Measurements from ENCODE around the gene APC. TPM values are rescaled to one million over a fixed set of nuclear protein-coding genes. Genes with fewer than 3 reads are reported as not detected.

The APC gene
- total RNA-seq, 2 experiments from 2014 or later = 21.8 to 22.8 TPM

DNA sequence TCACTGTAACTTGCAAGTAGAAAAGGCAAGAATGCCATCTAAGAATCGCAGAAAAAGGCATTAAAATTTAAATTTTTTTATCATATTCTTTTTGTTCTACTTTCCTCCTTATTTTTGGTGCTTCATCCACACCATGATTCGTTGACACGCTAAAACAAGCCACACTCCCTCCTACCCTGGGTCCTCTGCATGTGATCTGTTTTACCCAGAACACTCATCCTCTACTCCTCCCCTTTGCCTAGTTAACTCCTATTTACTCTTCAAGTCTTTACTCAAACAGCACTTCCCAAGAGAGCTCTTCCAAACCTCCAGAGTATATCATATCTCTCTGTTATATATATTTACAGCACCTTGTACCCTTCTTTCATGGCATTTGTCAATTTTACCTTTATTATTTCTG, 62.0 kb downstream of the APC start:
- Mint-ChIP-seq H3K36me3 (ENCODE audit: low read depth) (peaks cover 63% of the 10 kb centered on the region), H3K9me3 (no peaks in the 10 kb centered on the region), H3K4me3 (no peak overlapping the region), H3K27me3 (no peaks in the 10 kb centered on the region), H3K27ac (no peak overlapping the region), H3K4me1 (ENCODE audit: low read depth) (no peaks in the 10 kb centered on the region)
- Histone ChIP-seq H3K27ac (ENCODE audit: low read depth in 1 of 2, low read length in 2 of 2) (no peak overlapping the region), H3K4me1 (ENCODE audit: insufficient read depth, low read length) (no peaks in the 10 kb centered on the region), H3K9me3 (ENCODE audit: control insufficient read depth in 1 of 2, insufficient read depth in 1 of 2, low read length in 2 of 2) (no peaks in the 10 kb centered on the region), H3K27me3 (ENCODE audit: control insufficient read depth in 1 of 2, insufficient read depth in 2 of 2, low read length in 2 of 2) (no peaks in the 10 kb centered on the region), H3K36me3 (ENCODE audit: insufficient read depth, low read length) (peaks cover 42% of the 10 kb centered on the region), H3K4me3 (ENCODE audit: low read length) (no peak overlapping the region)
- POLR2A ChIA-PET = no interaction called here
- intact Hi-C loops (cut with DNase I, micrococcal nuclease) = no loop called here
- CTCF ChIA-PET = interaction anchor here (0.6 kb wide), 1 partner anchor 1028 kb away, joined by 4 read pairs; no protein-coding TSS in a partner anchor
- DNase-seq (no peak), ATAC-seq (ENCODE audit: poor library complexity) (no peak)
- TF ChIP-seq, protein P1, sequence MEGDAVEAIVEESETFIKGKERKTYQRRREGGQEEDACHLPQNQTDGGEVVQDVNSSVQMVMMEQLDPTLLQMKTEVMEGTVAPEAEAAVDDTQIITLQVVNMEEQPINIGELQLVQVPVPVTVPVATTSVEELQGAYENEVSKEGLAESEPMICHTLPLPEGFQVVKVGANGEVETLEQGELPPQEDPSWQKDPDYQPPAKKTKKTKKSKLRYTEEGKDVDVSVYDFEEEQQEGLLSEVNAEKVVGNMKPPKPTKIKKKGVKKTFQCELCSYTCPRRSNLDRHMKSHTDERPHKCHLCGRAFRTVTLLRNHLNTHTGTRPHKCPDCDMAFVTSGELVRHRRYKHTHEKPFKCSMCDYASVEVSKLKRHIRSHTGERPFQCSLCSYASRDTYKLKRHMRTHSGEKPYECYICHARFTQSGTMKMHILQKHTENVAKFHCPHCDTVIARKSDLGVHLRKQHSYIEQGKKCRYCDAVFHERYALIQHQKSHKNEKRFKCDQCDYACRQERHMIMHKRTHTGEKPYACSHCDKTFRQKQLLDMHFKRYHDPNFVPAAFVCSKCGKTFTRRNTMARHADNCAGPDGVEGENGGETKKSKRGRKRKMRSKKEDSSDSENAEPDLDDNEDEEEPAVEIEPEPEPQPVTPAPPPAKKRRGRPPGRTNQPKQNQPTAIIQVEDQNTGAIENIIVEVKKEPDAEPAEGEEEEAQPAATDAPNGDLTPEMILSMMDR (IDR thresholded peaks at IDR 0.05) = no peak

DNA sequence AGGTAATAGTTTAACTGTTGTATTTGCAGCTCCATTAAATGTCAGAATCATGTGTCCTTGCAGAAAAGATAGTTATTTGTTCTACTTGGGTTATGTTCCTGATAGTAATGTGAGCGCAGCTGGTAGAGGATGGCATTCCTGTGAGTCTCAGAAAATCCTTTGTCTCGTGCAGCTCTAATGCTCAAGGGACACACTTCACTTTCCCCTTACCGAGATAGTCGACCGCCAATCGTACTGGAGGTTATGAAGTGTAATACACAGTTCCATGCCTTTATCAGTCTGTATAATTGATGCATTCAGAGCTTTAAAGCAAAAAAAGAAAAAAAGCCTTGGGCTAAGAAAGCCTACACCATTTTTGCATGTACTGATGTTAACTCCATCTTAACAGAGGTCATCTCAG, 63.2 kb downstream of the APC start:
- no peaks in the 10 kb centered on the region for H3K9me3 ChIP-seq (ENCODE audit: control insufficient read depth in 1 of 2, insufficient read depth in 1 of 2, low read length in 2 of 2)
- H3K27ac ChIP-seq (ENCODE audit: low read depth in 1 of 2, low read length in 2 of 2) = no peak overlapping the region
- Mint-ChIP-seq H3K36me3 (ENCODE audit: low read depth) (peaks cover 61% of the 10 kb centered on the region), H3K4me1 (ENCODE audit: low read depth) (no peaks in the 10 kb centered on the region), H3K4me3 (no peak overlapping the region), H3K9me3 (no peaks in the 10 kb centered on the region), H3K27me3 (no peaks in the 10 kb centered on the region), H3K27ac (no peak overlapping the region)
- intact Hi-C loops (cut with DNase I, micrococcal nuclease) = no loop called here
- no peak overlapping the region for H3K4me3 ChIP-seq (ENCODE audit: low read length)
- ATAC-seq (ENCODE audit: poor library complexity) (no peak), DNase-seq (no peak)
- POLR2A ChIA-PET = no interaction called here
- peaks cover 39% of the 10 kb centered on the region for H3K36me3 ChIP-seq (ENCODE audit: insufficient read depth, low read length)
- CTCF ChIA-PET = no interaction called here
- H3K4me1 ChIP-seq (ENCODE audit: insufficient read depth, low read length) = no peaks in the 10 kb centered on the region
- TF ChIP-seq, protein P1 (IDR thresholded peaks at IDR 0.05) = no peak
- H3K27me3 ChIP-seq (ENCODE audit: control insufficient read depth in 1 of 2, insufficient read depth in 2 of 2, low read length in 2 of 2) = no peaks in the 10 kb centered on the region

DNA sequence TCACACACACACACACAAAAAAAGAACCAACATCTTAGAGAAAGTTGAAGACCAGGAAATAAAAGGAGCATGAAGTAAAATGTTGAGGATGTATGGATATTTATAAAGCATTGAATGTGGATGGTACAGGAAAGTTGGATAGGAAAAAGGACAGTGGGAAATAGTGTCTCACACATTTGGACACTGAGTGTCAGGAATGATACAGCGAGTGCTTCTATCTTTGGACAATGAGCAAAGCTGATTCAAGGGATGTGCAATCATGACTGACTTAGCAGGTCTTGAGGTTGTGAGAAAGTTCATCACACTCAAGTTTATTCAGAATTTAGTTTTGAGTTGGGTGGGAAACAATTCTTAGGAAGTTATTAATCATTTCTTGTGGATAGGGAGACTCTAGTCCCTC, 73.3 kb downstream of the APC start:
- no peaks in the 10 kb centered on the region for H3K27me3 ChIP-seq (ENCODE audit: control insufficient read depth in 1 of 2, insufficient read depth in 2 of 2, low read length in 2 of 2)
- TF ChIP-seq, protein P1 (IDR thresholded peaks at IDR 0.05) = no peak
- H3K4me1 ChIP-seq (ENCODE audit: insufficient read depth, low read length) = no peaks in the 10 kb centered on the region
- no peaks in the 10 kb centered on the region for H3K9me3 ChIP-seq (ENCODE audit: control insufficient read depth in 1 of 2, insufficient read depth in 1 of 2, low read length in 2 of 2)
- ChIA-PET POLR2A (interaction anchor here (1.0 kb wide), 1 partner anchor 50 kb away, joined by 3 read pairs; the partner anchor contains the start of gene SRP19), CTCF (interaction anchor here (0.9 kb wide), 1 partner anchor 37 kb away, joined by 3 read pairs; no protein-coding TSS in a partner anchor)
- Mint-ChIP-seq H3K4me3 (no peak overlapping the region), H3K36me3 (ENCODE audit: low read depth) (peaks cover 67% of the 10 kb centered on the region), H3K9me3 (no peaks in the 10 kb centered on the region), H3K27ac (no peak overlapping the region), H3K4me1 (ENCODE audit: low read depth) (no peaks in the 10 kb centered on the region), H3K27me3 (no peaks in the 10 kb centered on the region)
- intact Hi-C loops (cut with DNase I, micrococcal nuclease) = no loop called here
- H3K36me3 ChIP-seq (ENCODE audit: insufficient read depth, low read length) = peaks cover 2% of the 10 kb centered on the region
- H3K4me3 ChIP-seq (ENCODE audit: low read length) = no peak overlapping the region
- ATAC-seq (ENCODE audit: poor library complexity) (no peak), DNase-seq (no peak)
- no peak overlapping the region for H3K27ac ChIP-seq (ENCODE audit: low read depth in 1 of 2, low read length in 2 of 2)

All from CD4-positive, alpha-beta T cell (primary cell).